Lower lobe of right lung (tissue), 2 donors: ENCODE results near the gene GLCE. TPM values are rescaled to one million over a fixed set of nuclear protein-coding genes. Genes with fewer than 3 reads are reported as not detected.
A peak's percentile ranks its signal among the peaks of the same experiment; 100 is the strongest.

ENCODE experiments used
- ATAC-seq, 2 donors: fragments of 200-7000 bp; cut with Tn5 transposase; one replicate each; pipeline ENCODE4 v1.9.1; 2020 to 2022; ENCODE audit warnings: mild to moderate bottlenecking in 2 of 2, moderate library complexity in 2 of 2
- DNase-seq: peaks from one replicate; pipeline ENCODE4 v3.0.0-alpha.2; 2020
- H3K27ac ChIP-seq: fragments of 200-600 bp; one replicate; pipeline ENCODE4 v1.8.0; 2022
- H3K27me3 ChIP-seq: fragments of 200-600 bp; one replicate; pipeline ENCODE4 v1.8.0; 2022; ENCODE audit warnings: low read depth
- H3K36me3 ChIP-seq: fragments of 200-600 bp; one replicate; pipeline ENCODE4 v1.8.0; 2022; ENCODE audit warnings: mild to moderate bottlenecking
- H3K4me1 ChIP-seq: fragments of 200-600 bp; one replicate; pipeline ENCODE4 v1.8.0; 2022
- H3K4me3 ChIP-seq: fragments of 200-600 bp; one replicate; pipeline ENCODE4 v1.8.0; 2022; ENCODE audit warnings: mild to moderate bottlenecking
- H3K9me3 ChIP-seq: fragments of 200-600 bp; one replicate; pipeline ENCODE4 v1.8.0; 2022
- CTCF ChIP-seq: fragments of 200-600 bp; IDR thresholded peaks from one replicate; pipeline ENCODE4 v1.8.0; 2022; ENCODE audit warnings: antibody characterized with exemption, mild to moderate bottlenecking
- intact Hi-C: fragments of 100-400 bp; cut with DNase I; formaldehyde crosslinking; loops from one replicate; pipeline ENCODE4 v1.11.0; 2022
- total RNA-seq: library from RNA; stranded (reverse); fragmentation: NEBNext Ultra II Directional; extraction: Animal tissue kit (Norgen Biotek cat#: 25700); gene quantifications from one replicate; pipeline ENCODE4 v1.2.1, GENCODE V29; 2021
- donor health status: DM: no; HTN: yes; CAD: no; lungs with severe emphysema.

GLCE gene
- total RNA-seq, 1 donor from 2014 or later = 19.0 TPM

- intact Hi-C loops = no loop called here
- H3K36me3 ChIP-seq = no peaks in the 10 kb centered on the region
- H3K9me3 ChIP-seq = peaks cover 12% of the 10 kb centered on the region
- no peak overlapping the region for H3K27ac ChIP-seq
- no peaks in the 10 kb centered on the region for H3K4me1 ChIP-seq
- no peak overlapping the region for H3K4me3 ChIP-seq
- DNase-seq (no peak), ATAC-seq (no peak)
- no peaks in the 10 kb centered on the region for H3K27me3 ChIP-seq
- TF ChIP-seq CTCF = no peak
Measured at GRCh38 chr15:69219690-69220089, 59.3 kb downstream of the GLCE start.

- peaks cover 12% of the 10 kb centered on the region for H3K9me3 ChIP-seq
- no peaks in the 10 kb centered on the region for H3K27me3 ChIP-seq
- no peaks in the 10 kb centered on the region for H3K36me3 ChIP-seq
- DNase-seq (no peak), ATAC-seq (peak in 1 of 2 donors; percentile 29)
- H3K4me1 ChIP-seq = no peaks in the 10 kb centered on the region
- no peak for TF ChIP-seq CTCF
- intact Hi-C loops = no loop called here
- H3K4me3 ChIP-seq = no peak overlapping the region
- no peak overlapping the region for H3K27ac ChIP-seq
Measured at GRCh38 chr15:69222002-69222474, 61.6 kb downstream of the GLCE start.

GRCh38 chr15:69223083-69223813 is 62.8 kb downstream of the GLCE start:
- Histone ChIP-seq H3K27ac (no peak overlapping the region), H3K4me3 (no peak overlapping the region), H3K27me3 (no peaks in the 10 kb centered on the region), H3K4me1 (no peaks in the 10 kb centered on the region), H3K9me3 (peaks cover 12% of the 10 kb centered on the region), H3K36me3 (no peaks in the 10 kb centered on the region)
- DNase-seq (no peak), ATAC-seq (no peak)
- TF ChIP-seq CTCF = no peak
- intact Hi-C loops = no loop called here

- Histone ChIP-seq H3K9me3 (peaks cover 12% of the 10 kb centered on the region), H3K36me3 (no peaks in the 10 kb centered on the region), H3K4me1 (no peaks in the 10 kb centered on the region), H3K27me3 (no peaks in the 10 kb centered on the region), H3K4me3 (no peak overlapping the region), H3K27ac (no peak overlapping the region)
- DNase-seq (no peak), ATAC-seq (peak; percentile 50 to 52)
- intact Hi-C loops = no loop called here
- no peak for TF ChIP-seq CTCF
Measured at GRCh38 chr15:69224383-69224782, 63.9 kb downstream of the GLCE start.

- intact Hi-C loops = no loop called here
- Histone ChIP-seq H3K27ac (no peak overlapping the region), H3K4me1 (no peaks in the 10 kb centered on the region), H3K9me3 (peaks cover 12% of the 10 kb centered on the region), H3K4me3 (no peak overlapping the region), H3K27me3 (no peaks in the 10 kb centered on the region), H3K36me3 (no peaks in the 10 kb centered on the region)
- TF ChIP-seq CTCF = peak; percentile 34
- DNase-seq (no peak), ATAC-seq (peak; percentile 30 to 52)
Measured at GRCh38 chr15:69225355-69226022, 65.1 kb downstream of the GLCE start.
